Endothelial cell of umbilical vein (primary cell): Measurements from ENCODE around the gene NLRC3. TPM values are rescaled to one million over a fixed set of nuclear protein-coding genes. Genes with fewer than 3 reads are reported as not detected.
A peak's percentile ranks its signal among the peaks of the same experiment; 100 is the strongest.

ENCODE experiments used
- BruUV-seq: library from RNA; stranded (reverse); fragments of 400-500 nt; replicated peaks from 2 replicates; lab custom pipeline; 2021; lab: Mats Ljungman, UMichigan
- CTCF ChIA-PET: fragments of 300-600, 350-600 bp; sonication (Branson Sonifier 250); formaldehyde crosslinking; loops from one replicate; lab custom pipeline; 2021; ENCODE audit warnings: antibody characterized with exemption, inconsistent platforms; lab: Charles Lee
- POLR2A ChIA-PET: fragments of 300-600, 350-600 bp; sonication (Branson Sonifier 250); formaldehyde crosslinking; loops from one replicate; lab custom pipeline; 2021; ENCODE audit warnings: antibody characterized with exemption, inconsistent platforms; lab: Charles Lee
- DNase-seq: peaks from one replicate; pipeline ENCODE4 v3.0.0-alpha.2; 2011; ENCODE audit warnings: low read depth, low spot score
- FAIRE-seq: peaks from 2 replicates; lab custom pipeline; 2011; peaks lifted over from hg19 to GRCh38; lab: Jason Lieb, UNC
- H2AFZ ChIP-seq: 2 replicates; pipeline ENCODE4 v1.6.0; 2012; ENCODE audit warnings: low read depth, low read length, control low read depth, inconsistent platforms
- H3K27ac ChIP-seq: 2 replicates; pipeline ENCODE4 v1.5.1; 2011; ENCODE audit warnings: low read depth, mild to moderate bottlenecking, control low read depth, low read length, moderate library complexity; ENCODE audit not compliant: insufficient read depth
- H3K27me3 ChIP-seq, 2 experiments: 2 replicates each; pipeline versions ENCODE4 v1.6.0 to v1.6.1; 2011; ENCODE audit warnings: low read length in 2 of 2, mixed read lengths in 1 of 2; ENCODE audit not compliant: control insufficient read depth in 2 of 2, insufficient read depth in 2 of 2
- H3K36me3 ChIP-seq, 2 experiments: 2 replicates in 1 of 2; 3 replicates in 1 of 2; pipeline ENCODE4 v1.5.1; 2011; ENCODE audit warnings: low read length in 2 of 2, mild to moderate bottlenecking in 1 of 2, moderate library complexity in 1 of 2; ENCODE audit not compliant: control insufficient read depth in 2 of 2, insufficient read depth in 2 of 2; ENCODE audit errors: extremely low read depth in 1 of 2
- H3K4me1 ChIP-seq: 3 replicates; pipeline ENCODE4 v1.5.1; 2011; ENCODE audit warnings: mild to moderate bottlenecking, low read length; ENCODE audit not compliant: control insufficient read depth, insufficient read depth; ENCODE audit errors: extremely low read depth
- H3K4me2 ChIP-seq: 2 replicates; pipeline ENCODE4 v1.6.1; 2011; ENCODE audit warnings: low read length, control low read depth, mixed read lengths; ENCODE audit not compliant: insufficient read depth
- H3K4me3 ChIP-seq, 3 experiments: fragments of 200-600 bp in 1 of 3; sonication (generic), shearing (Covaris generic) in 1 of 3; replicated peaks in 1 of 3; 2 replicates each; pipeline ENCODE4 v1.5.1; 2011 to 2016; ENCODE audit warnings: control low read depth in 3 of 3, low read length in 3 of 3, mild to moderate bottlenecking in 2 of 3, inconsistent platforms in 1 of 3, low read depth in 1 of 3, moderate library complexity in 1 of 3; ENCODE audit not compliant: insufficient read depth in 1 of 3
- H3K79me2 ChIP-seq: 2 replicates; pipeline ENCODE4 v1.6.0; 2012; ENCODE audit warnings: low read length, inconsistent platforms; ENCODE audit not compliant: control insufficient read depth, insufficient read depth
- H3K9ac ChIP-seq: replicated peaks from 2 replicates; pipeline ENCODE3; 2011; ENCODE audit warnings: low read length, control low read depth; ENCODE audit not compliant: insufficient read depth; ENCODE audit errors: extremely low read depth
- H3K9me1 ChIP-seq: replicated peaks from 3 replicates; pipeline ENCODE4 v1.6.0; 2011; ENCODE audit warnings: mild to moderate bottlenecking, low read length; ENCODE audit not compliant: control insufficient read depth, insufficient read depth; ENCODE audit errors: extremely low read depth
- H3K9me3 ChIP-seq: replicated peaks from 2 replicates; pipeline ENCODE4 v1.5.1; 2012; ENCODE audit warnings: low read length, inconsistent platforms; ENCODE audit not compliant: control insufficient read depth, insufficient read depth
- H4K20me1 ChIP-seq: replicated peaks from 2 replicates; pipeline ENCODE3; 2011; ENCODE audit warnings: mild to moderate bottlenecking, low read length; ENCODE audit not compliant: control insufficient read depth, insufficient read depth; ENCODE audit errors: extremely low read depth
- EZH2 ChIP-seq: IDR thresholded peaks from 2 replicates; pipeline ENCODE4 v1.6.1; 2012; ENCODE audit warnings: borderline replicate concordance, low read depth, mild to moderate bottlenecking, moderate library complexity, low read length, inconsistent platforms; ENCODE audit not compliant: severe bottlenecking
- FOS ChIP-seq: IDR thresholded peaks from 2 replicates; pipeline ENCODE4 v1.6.1; 2011; ENCODE audit warnings: mild to moderate bottlenecking, low read length, moderate library complexity, borderline replicate concordance; ENCODE audit not compliant: insufficient read depth
- GATA2 ChIP-seq: IDR thresholded peaks from 2 replicates; pipeline ENCODE4 v1.7.0; 2011; ENCODE audit warnings: low read depth, mild to moderate bottlenecking, moderate library complexity, mixed read lengths, low read length; ENCODE audit not compliant: insufficient read length, insufficient read depth
- JUN ChIP-seq: IDR thresholded peaks from 2 replicates; pipeline ENCODE4 v1.6.1; 2011; ENCODE audit warnings: borderline replicate concordance, low read depth; ENCODE audit not compliant: insufficient read length, insufficient read depth
- MAX ChIP-seq: IDR thresholded peaks from 2 replicates; pipeline ENCODE4 v1.6.1; 2011; ENCODE audit not compliant: insufficient read depth, insufficient read length
- MYC ChIP-seq: IDR thresholded peaks from one replicate; pipeline ENCODE4 v1.6.1; 2011; ENCODE audit warnings: mild to moderate bottlenecking, low read depth, low read length
- POLR2A ChIP-seq: IDR thresholded peaks from 2 replicates; pipeline ENCODE4 v1.6.1; 2012; ENCODE audit warnings: low read depth, mild to moderate bottlenecking, control low read depth, low read length
- POLR2AphosphoS5 ChIP-seq: IDR thresholded peaks from 2 replicates; pipeline ENCODE4 v1.6.1; 2012; ENCODE audit warnings: low read depth, mild to moderate bottlenecking, control low read depth, low read length, moderate library complexity; ENCODE audit not compliant: insufficient read depth
- dilution Hi-C: fragments of 300-500 bp; cut with MboI; formaldehyde crosslinking; loops from one replicate; pipeline ENCODE4 v1.15.0; 2019; ENCODE audit warnings: low sequenced_read_pairs; ENCODE audit not compliant: extremely low pct_ligation_motif_present
- intact Hi-C: fragments of 100-400 bp; cut with micrococcal nuclease; formaldehyde crosslinking; loops from one replicate; pipeline ENCODE4 v1.10.0; 2022
- polyA plus RNA-seq, 4 experiments: library from polyadenylated mRNA; depleted of rRNA in 3 of 4; stranded (reverse) in 3 of 4; unstranded in 1 of 4; fragments of >200 nt; gene quantifications; 2 replicates each; pipeline versions ENCODE4 v1.2.1 to v1.2.3, GENCODE V29; 2011 to 2012; ENCODE audit warnings: missing spikeins in 1 of 4
- total RNA-seq: library from RNA; stranded (reverse); gene quantifications from 2 replicates; pipeline ENCODE4 v1.2.3, GENCODE V29; 2021
- TF ChIP-seq, protein P1 (sequence below), 2 donors: IDR thresholded peaks; 1 replicate in 1 of 2; 2 replicates in 1 of 2; pipeline ENCODE4 v1.5.1; 2011; ENCODE audit warnings: low read length in 2 of 2, mild to moderate bottlenecking in 2 of 2, moderate library complexity in 2 of 2, control low read depth in 1 of 2, inconsistent platforms in 1 of 2, low read depth in 1 of 2; ENCODE audit not compliant: insufficient read depth in 1 of 2; ENCODE audit errors: extremely low read depth in 1 of 2

Gene NLRC3
- total and polyA plus RNA-seq, 2 donors (not counting 3 experiments of a cell fraction or from before 2014, with no cell fraction given) = 0.84 to 3.4 TPM

DNA sequence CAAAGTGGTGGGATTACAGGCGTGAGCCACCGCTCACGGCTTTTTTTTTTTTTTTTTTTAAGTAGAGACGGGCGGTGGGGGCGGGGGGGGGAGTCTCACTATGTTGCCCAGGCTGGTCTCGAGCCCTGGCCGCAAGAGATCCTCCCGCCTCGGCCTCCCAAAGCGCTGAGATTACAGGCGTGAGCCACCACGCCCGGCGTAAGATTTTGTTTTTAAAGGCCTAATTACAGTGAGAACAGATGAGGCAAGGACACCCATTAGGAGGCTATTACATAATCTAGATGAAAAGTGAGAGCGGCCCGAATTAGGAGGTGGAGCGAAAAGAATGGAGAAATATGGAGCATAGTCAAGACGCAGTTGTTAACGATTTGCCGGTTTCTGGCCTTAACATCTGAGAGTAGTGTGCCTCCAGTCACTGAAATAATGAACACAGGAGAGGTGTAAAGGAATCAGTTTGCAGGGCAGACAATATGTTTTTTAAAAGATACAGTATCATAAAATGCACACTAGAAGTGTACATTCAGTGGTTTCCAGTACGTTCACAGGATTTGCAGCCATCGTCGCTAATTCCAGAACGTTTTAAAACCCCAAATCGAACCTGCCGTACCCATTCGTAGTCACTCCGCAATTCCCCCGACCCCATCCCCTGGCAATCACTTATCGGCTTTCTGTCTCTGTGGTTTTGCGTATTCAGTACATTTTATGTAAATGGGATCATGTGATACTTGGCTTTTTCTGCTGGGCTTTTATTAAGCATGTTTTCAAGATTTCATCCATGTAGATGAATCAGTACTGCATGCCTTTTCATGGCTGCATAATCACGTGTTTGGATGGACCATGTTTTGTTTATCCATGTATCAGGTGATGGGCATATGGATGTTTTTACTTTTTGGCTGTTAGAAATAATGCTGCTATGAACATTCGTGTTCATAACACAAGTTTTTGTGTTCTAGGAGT, 35.6 kb upstream of the NLRC3 start:
- intact Hi-C loops = no loop called here
- Histone ChIP-seq H3K79me2 (peaks cover 31% of the 10 kb centered on the region), H3K27ac (no peak overlapping the region), H3K27me3 (no peaks in the 10 kb centered on the region), H3K9ac (no peak overlapping the region), H3K9me3 (no peaks in the 10 kb centered on the region), H2AFZ (no peak overlapping the region), H3K4me2 (peak overlapping the region; percentile 45), H3K4me1 (peaks cover 9% of the 10 kb centered on the region), H3K36me3 (no peaks in the 10 kb centered on the region), H3K4me3 (peak overlapping the region; percentile 22 to 92 (median 62)), H3K9me1 (peaks cover 3% of the 10 kb centered on the region), H4K20me1 (no peaks in the 10 kb centered on the region)
- ChIA-PET CTCF (interaction anchor here (1.3 kb wide), 1 partner anchor 86 kb away, joined by 3 read pairs; no protein-coding TSS in a partner anchor), POLR2A (no interaction called here)
- no TSS peak for BruUV-seq
- TF ChIP-seq MYC = no peak
- TF ChIP-seq MAX = no peak
- TF ChIP-seq GATA2 = no peak
- TF ChIP-seq POLR2AphosphoS5 = no peak
- TF ChIP-seq, protein P1, sequence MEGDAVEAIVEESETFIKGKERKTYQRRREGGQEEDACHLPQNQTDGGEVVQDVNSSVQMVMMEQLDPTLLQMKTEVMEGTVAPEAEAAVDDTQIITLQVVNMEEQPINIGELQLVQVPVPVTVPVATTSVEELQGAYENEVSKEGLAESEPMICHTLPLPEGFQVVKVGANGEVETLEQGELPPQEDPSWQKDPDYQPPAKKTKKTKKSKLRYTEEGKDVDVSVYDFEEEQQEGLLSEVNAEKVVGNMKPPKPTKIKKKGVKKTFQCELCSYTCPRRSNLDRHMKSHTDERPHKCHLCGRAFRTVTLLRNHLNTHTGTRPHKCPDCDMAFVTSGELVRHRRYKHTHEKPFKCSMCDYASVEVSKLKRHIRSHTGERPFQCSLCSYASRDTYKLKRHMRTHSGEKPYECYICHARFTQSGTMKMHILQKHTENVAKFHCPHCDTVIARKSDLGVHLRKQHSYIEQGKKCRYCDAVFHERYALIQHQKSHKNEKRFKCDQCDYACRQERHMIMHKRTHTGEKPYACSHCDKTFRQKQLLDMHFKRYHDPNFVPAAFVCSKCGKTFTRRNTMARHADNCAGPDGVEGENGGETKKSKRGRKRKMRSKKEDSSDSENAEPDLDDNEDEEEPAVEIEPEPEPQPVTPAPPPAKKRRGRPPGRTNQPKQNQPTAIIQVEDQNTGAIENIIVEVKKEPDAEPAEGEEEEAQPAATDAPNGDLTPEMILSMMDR (IDR thresholded peaks at IDR 0.05; ENCODE audit: extremely low read depth in 1 of 2, insufficient read depth in 1 of 2, low read depth in 1 of 2, low read length in 2 of 2) = no peak
- no peak for TF ChIP-seq FOS
- no peak for TF ChIP-seq JUN
- no peak for TF ChIP-seq POLR2A
- TF ChIP-seq EZH2 = no peak
- dilution Hi-C loops = no loop called here
- DNase-seq (no peak), FAIRE-seq (no peak)
